ENCODE results near the gene MADD. TPM values are rescaled to one million over a fixed set of nuclear protein-coding genes. Genes with fewer than 3 reads are reported as not detected.
A peak's percentile ranks its signal among the peaks of the same experiment; 100 is the strongest.

Gene MADD
- total RNA-seq, 2 experiments from 2014 or later = 54.4 to 67.3 TPM

DNA sequence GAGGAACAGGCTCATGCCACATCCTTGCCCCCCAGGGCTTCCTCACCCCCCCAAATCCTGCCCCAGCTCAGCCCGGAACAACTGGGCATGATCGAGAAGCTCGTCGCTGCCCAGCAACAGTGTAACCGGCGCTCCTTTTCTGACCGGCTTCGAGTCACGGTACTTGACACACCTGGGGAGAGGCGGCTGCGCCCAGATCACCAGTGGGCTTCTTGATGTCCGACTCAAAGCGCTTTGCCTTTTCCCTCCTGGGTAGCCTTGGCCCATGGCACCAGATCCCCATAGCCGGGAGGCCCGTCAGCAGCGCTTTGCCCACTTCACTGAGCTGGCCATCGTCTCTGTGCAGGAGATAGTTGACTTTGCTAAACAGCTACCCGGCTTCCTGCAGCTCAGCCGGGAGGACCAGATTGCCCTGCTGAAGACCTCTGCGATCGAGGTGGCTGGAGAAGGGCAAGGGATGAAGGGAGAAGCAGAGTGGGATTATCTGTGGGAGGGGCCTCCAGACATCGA is 8.6 kb upstream of the MADD start:
- Mint-ChIP-seq H3K36me3 (ENCODE audit: low read depth) (no peaks in the 10 kb centered on the region), H3K27ac (no peak overlapping the region), H3K9me3 (ENCODE audit: low read depth) (no peaks in the 10 kb centered on the region), H3K4me1 (peaks cover 19% of the 10 kb centered on the region), H3K27me3 (no peaks in the 10 kb centered on the region), H3K4me3 (no peak overlapping the region)
- no peak for ATAC-seq
- intact Hi-C loops (cut with DNase I, micrococcal nuclease) = no loop called here
- DNase-seq = no peak
- POLR2A ChIA-PET = interaction anchor here (0.7 kb wide), 1 partner anchor 10 kb away, joined by 3 read pairs; no protein-coding TSS in a partner anchor
- CTCF ChIA-PET = interaction anchor here (0.6 to 2.9 kb wide), 2 partner anchors 83 to 149 kb away, joined by 3 to 17 read pairs; no protein-coding TSS in a partner anchor

DNA sequence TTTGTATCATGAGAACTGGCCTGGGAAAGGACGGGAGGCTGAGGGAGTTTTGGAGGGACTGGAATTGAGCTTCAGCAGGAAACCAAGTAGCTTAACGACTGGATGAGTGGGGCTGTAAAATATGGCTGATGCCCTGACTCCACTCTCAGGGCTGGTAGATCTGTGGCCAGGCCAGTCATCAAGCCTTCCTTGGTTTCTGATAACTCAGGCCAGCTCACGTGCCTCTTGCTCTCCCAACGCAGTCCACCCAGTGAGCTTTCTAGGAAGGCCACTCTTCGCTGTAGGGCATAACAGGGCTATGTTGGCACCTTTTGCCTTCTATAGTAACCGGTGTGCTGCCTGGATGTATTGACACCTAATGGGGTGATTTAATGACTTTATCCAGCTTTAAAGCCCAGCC is 5.8 kb upstream of the MADD start:
- Mint-ChIP-seq H3K27ac (peak overlapping the region; percentile 55), H3K4me3 (no peak overlapping the region), H3K4me1 (peaks cover 28% of the 10 kb centered on the region), H3K36me3 (ENCODE audit: low read depth) (no peaks in the 10 kb centered on the region), H3K9me3 (ENCODE audit: low read depth) (no peaks in the 10 kb centered on the region), H3K27me3 (no peaks in the 10 kb centered on the region)
- no peak for DNase-seq
- ChIA-PET POLR2A (interaction anchor here (0.8 to 1.7 kb wide), 2 partner anchors 10 to 1148 kb away, joined by 3 read pairs; no protein-coding TSS in a partner anchor), CTCF (interaction anchor here (0.6 to 1.3 kb wide), 4 partner anchors 16 to 135 kb away, joined by 3 to 4 read pairs (median 4); partner anchors contain the start of gene ACP2)
- no peak for ATAC-seq
- intact Hi-C loops (cut with DNase I, micrococcal nuclease) = no loop called here

DNA sequence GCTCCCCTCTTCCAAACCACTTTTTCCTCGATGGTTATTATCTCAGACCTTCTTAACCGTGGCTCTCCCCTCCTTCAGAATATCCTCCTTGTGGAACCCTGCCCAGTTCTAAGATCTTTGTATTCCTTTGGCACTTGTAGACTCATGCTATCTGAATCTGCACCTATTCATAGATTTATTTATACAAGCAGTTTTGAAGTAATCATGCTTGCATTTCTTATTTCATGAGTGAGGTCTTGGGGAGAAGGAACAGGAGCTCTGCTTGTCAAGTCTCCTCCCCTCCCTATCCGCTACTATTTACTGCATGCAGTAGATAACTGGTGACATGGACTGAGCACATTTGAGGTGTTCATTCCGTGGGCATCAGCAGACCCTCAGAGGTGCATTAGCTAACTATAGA is 5.4 kb upstream of the MADD start:
- H3K27me3 Mint-ChIP-seq = no peaks in the 10 kb centered on the region
- peaks cover 30% of the 10 kb centered on the region for H3K4me1 Mint-ChIP-seq
- ChIA-PET POLR2A (interaction anchor here (0.8 to 1.7 kb wide), 2 partner anchors 9 to 1148 kb away, joined by 3 read pairs; no protein-coding TSS in a partner anchor), CTCF (interaction anchor here (0.6 to 1.4 kb wide), 6 partner anchors 16 to 134 kb away, joined by 3 to 4 read pairs (median 4); partner anchors contain the start of gene ACP2)
- H3K27ac Mint-ChIP-seq = peak overlapping the region; percentile 55
- DNase-seq (no peak), ATAC-seq (no peak)
- H3K4me3 Mint-ChIP-seq = no peak overlapping the region
- H3K9me3 Mint-ChIP-seq (ENCODE audit: low read depth) = no peaks in the 10 kb centered on the region
- intact Hi-C loops (cut with DNase I, micrococcal nuclease) = no loop called here
- no peaks in the 10 kb centered on the region for H3K36me3 Mint-ChIP-seq (ENCODE audit: low read depth)

DNA sequence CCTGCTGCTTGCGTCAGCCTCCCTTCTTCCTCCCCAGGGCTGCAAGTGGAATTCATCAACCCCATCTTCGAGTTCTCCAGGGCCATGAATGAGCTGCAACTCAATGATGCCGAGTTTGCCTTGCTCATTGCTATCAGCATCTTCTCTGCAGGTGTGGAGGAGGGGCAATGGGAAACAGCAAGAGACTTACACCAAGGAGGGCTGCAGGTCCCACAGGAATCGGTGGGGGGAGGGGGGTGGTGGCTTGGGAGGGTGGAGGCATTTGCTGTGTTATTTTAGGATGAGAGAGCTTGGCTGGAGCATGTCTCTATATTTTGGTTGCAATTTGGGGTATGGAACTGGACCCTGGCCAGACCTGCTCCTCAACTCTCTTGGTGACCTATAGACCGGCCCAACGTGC is 2.1 kb upstream of the MADD start:
- H3K27me3 Mint-ChIP-seq = no peaks in the 10 kb centered on the region
- no peak for DNase-seq
- H3K36me3 Mint-ChIP-seq (ENCODE audit: low read depth) = peaks cover 4% of the 10 kb centered on the region
- no peak for ATAC-seq
- intact Hi-C loops (cut with DNase I, micrococcal nuclease) = no loop called here
- peak overlapping the region; percentile 98 for H3K27ac Mint-ChIP-seq
- H3K4me3 Mint-ChIP-seq = peak overlapping the region; percentile 76
- H3K9me3 Mint-ChIP-seq (ENCODE audit: low read depth) = no peaks in the 10 kb centered on the region
- ChIA-PET POLR2A (interaction anchor here (0.7 kb wide), 1 partner anchor 54 kb away, joined by 6 read pairs; no protein-coding TSS in a partner anchor), CTCF (interaction anchor here (1.1 to 1.4 kb wide), 3 partner anchors 9 to 33 kb away, joined by 4 to 5 read pairs (median 4); no protein-coding TSS in a partner anchor)
- H3K4me1 Mint-ChIP-seq = peaks cover 52% of the 10 kb centered on the region

DNA sequence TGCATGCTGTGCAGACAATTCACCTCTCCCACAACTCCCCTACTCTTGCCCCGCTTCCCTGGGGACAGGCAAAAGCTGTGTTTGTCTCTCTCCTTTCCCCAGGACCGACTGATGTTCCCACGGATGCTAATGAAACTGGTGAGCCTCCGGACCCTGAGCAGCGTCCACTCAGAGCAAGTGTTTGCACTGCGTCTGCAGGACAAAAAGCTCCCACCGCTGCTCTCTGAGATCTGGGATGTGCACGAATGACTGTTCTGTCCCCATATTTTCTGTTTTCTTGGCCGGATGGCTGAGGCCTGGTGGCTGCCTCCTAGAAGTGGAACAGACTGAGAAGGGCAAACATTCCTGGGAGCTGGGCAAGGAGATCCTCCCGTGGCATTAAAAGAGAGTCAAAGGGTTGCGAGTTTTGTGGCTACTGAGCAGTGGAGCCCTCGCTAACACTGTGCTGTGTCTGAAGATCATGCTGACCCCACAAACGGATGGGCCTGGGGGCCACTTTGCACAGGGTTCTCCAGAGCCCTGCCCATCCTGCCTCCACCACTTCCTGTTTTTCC is 1.4 kb upstream of the MADD start:
- H3K36me3 Mint-ChIP-seq (ENCODE audit: low read depth) = peaks cover 4% of the 10 kb centered on the region
- CTCF ChIA-PET = interaction anchor here (1.1 to 1.4 kb wide), 3 partner anchors 10 to 34 kb away, joined by 4 to 5 read pairs (median 4); no protein-coding TSS in a partner anchor
- H3K27ac Mint-ChIP-seq = peak overlapping the region; percentile 98
- POLR2A ChIA-PET = interaction anchor here (0.6 to 0.7 kb wide), 3 partner anchors 20 to 97 kb away, joined by 3 to 6 read pairs (median 3); partner anchors contain the start of gene ACP2
- H3K27me3 Mint-ChIP-seq = no peaks in the 10 kb centered on the region
- H3K9me3 Mint-ChIP-seq (ENCODE audit: low read depth) = no peaks in the 10 kb centered on the region
- no peak for DNase-seq
- peaks cover 56% of the 10 kb centered on the region for H3K4me1 Mint-ChIP-seq
- peak overlapping the region; percentile 76 for H3K4me3 Mint-ChIP-seq
- intact Hi-C loops (cut with DNase I, micrococcal nuclease) = loop anchor here (1.0 kb wide), 11 partner anchors 20 to 651 kb away; partner anchors contain the start of genes ACP2 (in 2 of the 2), SLC39A13 (in 2 of the 2), ARHGAP1 (in 1 of the 2) and ATG13 (in 1 of the 2)
- ATAC-seq = no peak

DNA sequence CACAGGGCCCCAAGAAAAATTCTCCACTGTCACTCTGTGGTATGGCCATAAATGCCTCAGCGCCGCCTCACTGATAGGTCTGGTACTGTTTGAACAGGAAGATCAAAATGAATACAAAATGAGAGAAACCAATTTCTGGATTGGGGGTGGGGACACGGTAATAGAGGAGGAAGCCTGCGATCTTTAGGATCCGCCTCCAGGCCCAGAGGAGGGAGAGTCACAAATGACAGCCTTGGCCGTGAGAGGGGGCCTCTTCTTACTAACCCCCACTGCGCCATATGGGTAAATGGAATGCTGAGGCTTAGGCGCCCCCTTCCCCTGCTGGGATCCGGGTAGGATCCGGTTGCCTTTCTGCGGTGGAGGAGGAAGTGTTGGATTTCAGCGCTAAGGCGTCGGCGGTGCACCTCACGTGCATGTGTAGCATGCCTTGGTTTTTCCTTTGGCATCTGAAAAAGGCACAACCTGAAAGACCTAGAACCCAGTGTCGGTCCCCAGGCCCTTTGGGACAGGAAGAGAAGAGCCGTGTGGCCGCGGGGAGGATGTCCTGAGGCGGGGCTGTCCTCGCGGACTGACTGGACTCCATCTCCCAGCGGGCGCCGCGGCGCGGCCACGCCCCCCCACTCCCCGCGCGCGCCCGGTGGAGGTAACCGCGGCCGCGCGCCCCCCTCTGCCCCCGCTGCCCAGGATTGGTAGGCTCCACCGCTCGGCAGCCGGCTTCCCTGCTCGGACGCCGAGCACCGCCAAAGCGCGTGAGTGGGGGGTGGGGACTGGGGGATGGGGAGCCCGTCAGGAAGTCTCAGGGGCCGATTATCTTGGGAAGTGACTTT is 718 bp upstream of the MADD start:
- H3K4me1 Mint-ChIP-seq = peaks cover 60% of the 10 kb centered on the region

DNA sequence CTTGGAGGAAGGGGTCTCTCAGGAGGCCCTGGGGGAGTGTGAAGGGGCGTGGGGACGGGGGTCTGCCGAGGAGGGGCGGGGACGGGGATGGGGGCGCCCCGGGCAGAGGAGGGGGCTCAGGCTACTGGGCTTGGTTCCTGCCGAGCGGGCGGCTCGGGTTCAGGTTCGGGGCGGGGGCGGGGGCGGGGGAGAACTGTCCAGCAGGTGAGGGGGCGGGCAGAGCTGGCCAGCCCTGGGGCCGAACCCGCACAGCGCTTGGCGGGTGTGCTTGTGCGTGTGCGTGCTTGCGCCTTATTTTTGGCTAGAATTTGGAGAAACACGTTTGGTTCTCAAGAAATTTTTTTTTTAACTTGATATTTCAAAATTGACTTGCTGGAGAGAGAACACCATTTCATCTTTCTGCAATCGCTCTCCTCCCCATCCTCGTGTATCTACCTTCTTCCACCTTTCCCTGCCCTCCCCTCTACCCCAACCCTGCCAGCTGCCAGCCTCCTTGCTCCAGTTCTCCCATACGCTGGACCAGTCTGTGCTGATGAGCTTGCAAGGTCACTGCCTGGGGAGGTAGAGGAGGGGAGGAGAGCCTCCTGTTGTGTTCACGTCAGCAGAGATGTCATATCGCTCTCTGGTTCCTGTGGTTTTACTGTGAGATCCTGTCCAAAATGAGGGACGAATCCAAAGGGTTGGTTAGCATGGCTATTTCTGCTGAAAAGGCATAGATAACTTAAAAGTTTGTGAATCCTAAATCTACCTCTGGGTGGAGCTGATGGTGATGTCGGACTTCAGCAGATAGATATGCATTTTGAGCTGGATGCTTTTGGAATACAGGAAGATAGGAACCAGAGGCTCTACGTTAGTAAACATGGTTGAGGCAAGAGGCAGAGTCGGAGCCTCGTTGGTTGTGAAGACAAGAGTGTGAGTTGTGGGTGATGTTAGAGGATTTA is 668 bp downstream of the MADD start:
- CTCF ChIA-PET = interaction anchor here (0.8 to 1.7 kb wide), 6 partner anchors 12 to 137 kb away, joined by 3 to 11 read pairs (median 4); partner anchors contain the start of gene ACP2
- Mint-ChIP-seq H3K9me3 (ENCODE audit: low read depth) (no peaks in the 10 kb centered on the region), H3K27ac (peak overlapping the region; percentile 85), H3K36me3 (ENCODE audit: low read depth) (peaks cover 9% of the 10 kb centered on the region), H3K4me1 (peaks cover 48% of the 10 kb centered on the region), H3K27me3 (no peaks in the 10 kb centered on the region), H3K4me3 (peak overlapping the region; percentile 76)
- DNase-seq (peak; percentile 53), ATAC-seq (peak; percentile 6)
- intact Hi-C loops (cut with DNase I, micrococcal nuclease) = loop anchor here (1.0 to 10.0 kb wide), 4 partner anchors 283 to 923 kb away; partner anchors contain the start of genes FNBP4 (in 2 of the 2), CELF1 (in 1 of the 2) and DGKZ (in 1 of the 2)
- POLR2A ChIA-PET = interaction anchor here (0.6 to 1.1 kb wide), 8 partner anchors 8 to 636 kb away, joined by 3 to 4 read pairs (median 3); partner anchors contain the start of genes ACP2 and DDB2

More for the DNA sequence above, 718 bp upstream of the MADD start:
- Mint-ChIP-seq H3K27me3 (no peaks in the 10 kb centered on the region), H3K36me3 (ENCODE audit: low read depth) (peaks cover 8% of the 10 kb centered on the region), H3K4me3 (peak overlapping the region; percentile 76), H3K27ac (peak overlapping the region; percentile 98), H3K9me3 (ENCODE audit: low read depth) (no peaks in the 10 kb centered on the region)
- peak; percentile 93 for DNase-seq
- POLR2A ChIA-PET = interaction anchor here (0.7 to 1.0 kb wide), 2 partner anchors 54 to 97 kb away, joined by 3 to 4 read pairs; partner anchors contain the start of gene DDB2
- peak; percentile 61 for ATAC-seq
- CTCF ChIA-PET = interaction anchor here (1.1 to 1.4 kb wide), 2 partner anchors 10 to 35 kb away, joined by 4 to 5 read pairs; no protein-coding TSS in a partner anchor
- intact Hi-C loops (cut with DNase I, micrococcal nuclease) = loop anchor here (1.0 kb wide), 11 partner anchors 21 to 652 kb away; partner anchors contain the start of genes ACP2 (in 2 of the 2), SLC39A13 (in 2 of the 2), ARHGAP1 (in 1 of the 2) and ATG13 (in 1 of the 2)

DNA sequence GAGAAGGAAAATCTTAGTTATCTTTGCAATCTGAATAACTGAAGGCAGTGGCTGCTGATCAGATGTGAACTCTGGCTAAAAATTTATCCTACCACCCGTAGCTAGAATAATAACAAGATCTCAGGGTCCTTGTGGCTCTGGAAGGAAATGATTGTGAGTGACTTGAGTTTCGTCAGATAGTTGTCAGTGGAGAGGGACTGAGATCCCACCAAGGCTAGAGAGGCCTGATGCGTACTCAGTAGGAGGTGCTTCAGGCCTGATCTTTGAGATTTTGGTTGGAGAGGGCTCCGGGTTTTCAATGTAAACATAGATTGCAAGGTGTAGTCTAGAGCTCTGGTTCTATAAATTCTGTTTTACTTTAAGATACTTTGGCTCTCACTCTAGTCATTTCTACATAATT is 1.4 kb downstream of the MADD start:
- H3K4me3 Mint-ChIP-seq = peak overlapping the region; percentile 76
- ATAC-seq = no peak
- no peaks in the 10 kb centered on the region for H3K27me3 Mint-ChIP-seq
- intact Hi-C loops (cut with DNase I, micrococcal nuclease) = loop anchor here (5.0 to 10.0 kb wide), 2 partner anchors 493 to 924 kb away; partner anchors contain the start of genes DGKZ (in 1 of the 2) and FNBP4 (in 1 of the 2)
- ChIA-PET POLR2A (interaction anchor here (0.6 to 1.1 kb wide), 10 partner anchors 9 to 636 kb away, joined by 3 to 4 read pairs (median 3); partner anchors contain the start of gene ACP2), CTCF (interaction anchor here (0.7 to 1.7 kb wide), 7 partner anchors 13 to 136 kb away, joined by 3 to 11 read pairs (median 3); partner anchors contain the start of gene ACP2)
- peaks cover 44% of the 10 kb centered on the region for H3K4me1 Mint-ChIP-seq
- peaks cover 15% of the 10 kb centered on the region for H3K36me3 Mint-ChIP-seq (ENCODE audit: low read depth)
- peak overlapping the region; percentile 85 for H3K27ac Mint-ChIP-seq
- H3K9me3 Mint-ChIP-seq (ENCODE audit: low read depth) = no peaks in the 10 kb centered on the region
- no peak for DNase-seq

DNA sequence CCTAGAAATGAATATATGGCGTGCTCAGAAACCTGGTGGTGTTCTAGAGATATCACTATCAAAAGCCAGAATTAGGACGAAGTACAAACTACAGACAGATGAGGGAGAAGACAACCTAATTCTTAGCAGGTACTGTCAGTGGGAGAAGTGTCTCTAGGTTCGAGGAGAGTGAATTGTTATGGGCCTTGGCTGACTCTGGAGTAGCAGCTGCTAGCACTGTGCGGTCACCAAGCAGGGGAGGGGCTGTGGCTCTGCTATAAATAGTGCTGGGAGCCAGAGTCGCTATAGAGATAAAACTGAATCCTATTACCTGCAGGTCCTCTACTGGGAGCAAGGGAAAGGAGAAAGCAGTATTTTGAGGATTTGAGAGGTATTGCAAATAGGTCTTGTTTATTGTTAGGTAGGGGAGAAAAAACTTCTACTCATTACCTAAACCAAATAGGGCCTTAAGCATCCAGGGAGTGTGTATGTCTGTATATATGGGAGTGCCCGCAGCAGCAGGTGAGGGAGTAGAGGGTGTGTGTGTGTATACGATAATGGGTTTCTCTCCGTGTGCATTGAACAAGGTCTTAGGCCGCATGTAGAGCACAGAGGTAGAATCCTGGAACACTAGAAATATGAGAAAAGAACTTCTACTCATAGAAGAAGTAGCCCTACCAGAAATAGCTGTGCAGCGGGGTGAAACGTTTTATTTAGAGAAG is 2.2 kb downstream of the MADD start:
- Mint-ChIP-seq H3K27me3 (no peaks in the 10 kb centered on the region), H3K4me3 (peak overlapping the region; percentile 76), H3K36me3 (ENCODE audit: low read depth) (peaks cover 23% of the 10 kb centered on the region), H3K27ac (peak overlapping the region; percentile 69), H3K9me3 (ENCODE audit: low read depth) (no peaks in the 10 kb centered on the region), H3K4me1 (peaks cover 44% of the 10 kb centered on the region)
- ChIA-PET POLR2A (interaction anchor here (0.6 to 1.6 kb wide), 4 partner anchors 23 to 57 kb away, joined by 3 to 5 read pairs (median 4); partner anchors contain the start of gene DDB2), CTCF (interaction anchor here (0.6 to 1.4 kb wide), 6 partner anchors 13 to 92 kb away, joined by 3 to 4 read pairs (median 3); partner anchors contain the start of gene DDB2)
- intact Hi-C loops (cut with DNase I, micrococcal nuclease) = loop anchor here (5.0 to 10.0 kb wide), 2 partner anchors 493 to 925 kb away; partner anchors contain the start of genes DGKZ (in 1 of the 2) and FNBP4 (in 1 of the 2)
- ATAC-seq = no peak
- DNase-seq = no peak

All from activated CD4-positive, alpha-beta T cell treated with anti-CD3 and anti-CD28 coated beads for 36 hours (primary cell).